NT2/D1 (cell line): ENCODE data around the gene USP5.
"Not testable (repeated sequence)": the region's sequence is repeated elsewhere in the genome, so short reads cannot be mapped to it uniquely, and the experiment has no call there.

Experiments
- YY1 ChIP-seq: IDR thresholded peaks from 2 replicates; pipeline ENCODE4 v1.6.1; 2011; ENCODE audit not compliant: insufficient read length, insufficient read depth
- ZNF274 ChIP-seq: IDR thresholded peaks from 2 replicates; pipeline ENCODE4 v1.6.1; 2011; ENCODE audit warnings: mild to moderate bottlenecking, low read depth, low read length

- not testable (repeated sequence) for TF ChIP-seq ZNF274, YY1
Measured at GRCh38 chr12:6888794-6889193, 36.8 kb downstream of the USP5 start.
